ENCODE data around the gene SMARCC1.
"Not testable (repeated sequence)": the region's sequence is repeated elsewhere in the genome, so short reads cannot be mapped to it uniquely, and the experiment has no call there.

SMARCC1 gene

GRCh38 chr3:47766186-47766585 lies 15.5 kb downstream of the SMARCC1 start:
- DNase-seq (ENCODE audit: low read depth) = no peak

DNA sequence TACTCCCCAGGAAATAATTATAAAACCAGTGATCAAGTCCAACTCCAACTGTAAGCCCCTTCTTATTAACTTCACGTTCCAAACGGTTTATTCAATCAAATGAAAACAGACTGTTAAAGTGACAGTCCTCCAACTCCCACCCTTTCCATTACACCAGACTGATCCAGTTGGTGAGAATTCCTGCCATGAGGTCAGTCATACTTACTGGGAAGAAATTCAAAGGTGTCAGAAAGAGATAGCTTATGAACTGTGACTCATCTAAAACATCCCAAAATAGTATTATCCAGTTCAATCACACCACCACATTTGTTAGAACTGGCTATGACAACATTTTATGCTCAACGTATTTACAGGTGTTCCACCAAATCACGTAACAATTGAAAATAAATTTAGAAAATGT lies 19.5 kb downstream of the SMARCC1 start:
- no peak for DNase-seq (ENCODE audit: low read depth)

- DNase-seq (ENCODE audit: low read depth) = no peak
Measured at GRCh38 chr3:47761046-47761445, 20.6 kb downstream of the SMARCC1 start.

DNA sequence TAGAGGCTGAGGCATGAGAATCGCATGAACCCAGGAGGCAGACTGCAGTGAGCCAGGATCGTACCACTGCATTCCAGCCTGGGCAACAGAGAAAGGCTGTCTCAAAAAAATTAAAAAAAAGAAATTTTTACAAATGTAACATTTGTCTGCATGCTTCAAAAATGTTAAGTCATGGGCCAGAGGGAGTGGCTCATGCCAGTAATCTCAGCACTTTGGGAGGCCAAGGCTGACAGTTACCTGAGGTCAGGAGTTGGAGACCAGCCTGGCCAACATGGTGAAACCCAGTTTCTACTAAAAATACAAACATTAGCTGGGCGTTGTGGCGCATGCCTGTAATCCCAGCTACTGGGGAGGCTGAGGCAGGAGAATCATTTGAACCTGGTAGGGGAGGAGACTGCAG lies 21.5 kb downstream of the SMARCC1 start:
- not testable (repeated sequence) for DNase-seq (ENCODE audit: low read depth)

- no peak for DNase-seq (ENCODE audit: low read depth)
Measured at GRCh38 chr3:47758261-47759025, 23.2 kb downstream of the SMARCC1 start.

- no peak for DNase-seq (ENCODE audit: low read depth)
Measured at GRCh38 chr3:47752716-47753115, 29.0 kb downstream of the SMARCC1 start.

- DNase-seq (ENCODE audit: low read depth) = not testable (repeated sequence)
Measured at GRCh38 chr3:47750811-47751354, 30.8 kb downstream of the SMARCC1 start.

GRCh38 chr3:47747558-47747957 lies 34.1 kb downstream of the SMARCC1 start:
- DNase-seq (ENCODE audit: low read depth) = no peak

DNA sequence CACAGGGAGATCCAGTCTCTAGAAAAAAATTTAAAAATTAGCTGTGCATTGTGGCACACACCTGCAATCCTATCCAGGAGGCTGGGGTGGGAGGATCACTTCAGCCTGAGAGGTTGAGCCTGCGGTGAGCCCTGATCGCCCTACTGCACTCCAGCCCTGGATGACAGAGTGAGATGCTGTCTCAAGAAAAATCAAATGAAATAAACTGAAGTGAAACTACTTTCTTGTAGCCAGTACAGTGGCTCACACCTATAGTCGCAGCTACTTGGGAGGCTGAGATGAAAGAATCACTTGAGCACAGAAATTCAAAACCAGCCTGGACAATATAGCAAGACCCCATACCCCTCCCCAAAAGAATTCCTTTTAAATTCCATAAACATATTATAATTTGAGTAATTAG lies 35.4 kb downstream of the SMARCC1 start:
- no peak for DNase-seq (ENCODE audit: low read depth)

DNA sequence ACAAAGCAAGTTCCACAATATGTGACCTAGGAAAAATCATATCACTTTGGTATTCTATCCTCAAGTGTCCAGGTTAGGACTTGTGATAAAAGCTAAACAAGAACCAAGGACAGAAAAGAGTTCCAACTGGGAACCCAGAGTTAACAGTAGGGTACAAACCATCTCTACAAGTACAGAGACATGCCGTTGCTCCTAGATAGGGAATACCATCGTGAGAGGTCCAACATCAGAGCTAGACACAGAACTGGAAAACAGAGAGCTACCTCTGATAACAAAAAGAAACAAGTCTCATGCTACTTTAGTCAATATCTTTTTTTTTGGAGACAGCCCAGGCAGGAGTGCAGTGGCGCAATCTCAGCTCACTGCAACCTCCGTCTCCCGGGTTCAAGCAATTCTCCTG lies 37.8 kb downstream of the SMARCC1 start:
- DNase-seq (ENCODE audit: low read depth) = no peak

GRCh38 chr3:47743352-47743751 lies 38.3 kb downstream of the SMARCC1 start:
- not testable (repeated sequence) for DNase-seq (ENCODE audit: low read depth)

DNA sequence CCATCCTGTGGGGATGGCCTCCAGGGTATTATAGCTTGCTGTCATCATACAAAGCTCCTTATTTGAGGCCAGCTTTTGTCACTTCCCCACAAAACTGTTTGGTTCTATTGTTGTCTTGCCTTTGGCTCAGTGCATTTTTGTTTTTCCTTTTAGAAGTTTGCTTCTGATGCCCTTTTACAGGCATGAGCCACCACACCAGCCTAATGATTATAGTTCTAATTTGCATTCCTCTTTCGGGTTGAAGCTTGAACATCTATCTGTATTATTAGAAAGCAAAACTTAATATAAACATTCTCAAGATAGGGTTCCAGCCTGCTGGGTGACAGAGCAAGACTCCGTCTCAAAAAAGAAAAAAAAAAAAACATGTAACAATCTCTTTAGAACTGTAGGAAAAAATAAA lies 39.8 kb downstream of the SMARCC1 start:
- no peak for DNase-seq (ENCODE audit: low read depth)

GRCh38 chr3:47732143-47732542 lies 49.5 kb downstream of the SMARCC1 start:
- no peak for DNase-seq (ENCODE audit: low read depth)

DNA sequence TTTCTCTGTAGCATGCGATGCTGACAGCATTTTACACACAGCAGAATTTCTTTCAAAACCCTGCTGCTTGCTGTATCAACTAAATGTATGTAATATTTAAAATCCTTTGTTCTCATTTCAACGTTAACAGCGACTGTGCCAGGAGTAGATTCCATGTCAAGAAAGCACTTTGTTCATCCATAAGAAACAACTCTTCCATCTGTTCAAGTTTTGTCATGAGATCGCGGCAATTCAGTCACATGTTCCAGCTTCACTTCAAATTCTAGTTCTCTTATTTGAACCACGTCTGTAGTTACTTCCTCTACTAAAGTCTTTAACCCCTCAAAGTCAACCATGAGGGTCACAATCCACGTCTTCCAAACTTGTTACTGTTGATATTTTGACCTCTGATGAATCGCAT lies 50.6 kb downstream of the SMARCC1 start:
- DNase-seq (ENCODE audit: low read depth) = no peak

DNA sequence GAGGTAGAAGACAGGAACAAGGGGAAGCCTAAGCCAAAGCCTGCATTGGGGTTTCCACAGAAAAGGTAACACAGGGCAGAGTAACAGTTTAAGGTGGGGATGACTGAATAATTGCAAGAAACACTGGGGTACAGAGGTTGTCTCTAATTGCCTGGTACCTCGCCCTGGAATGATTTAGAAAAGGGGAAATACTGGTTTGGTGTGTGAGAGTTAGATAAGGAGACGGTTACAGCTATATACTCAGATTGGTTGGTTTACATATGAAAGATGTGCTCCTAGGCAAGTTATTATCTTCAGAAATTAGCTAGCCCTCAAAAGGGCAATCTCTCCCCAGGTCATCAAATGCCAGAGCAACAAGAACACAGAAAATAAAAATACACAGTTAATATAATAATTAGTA lies 58.8 kb downstream of the SMARCC1 start:
- DNase-seq (ENCODE audit: low read depth) = no peak

GRCh38 chr3:47717448-47717847 lies 64.2 kb downstream of the SMARCC1 start:
- not testable (repeated sequence) for DNase-seq (ENCODE audit: low read depth)

- no peak for DNase-seq (ENCODE audit: low read depth)
Measured at GRCh38 chr3:47716656-47717055, 65.0 kb downstream of the SMARCC1 start.

GRCh38 chr3:47715928-47716327 lies 65.8 kb downstream of the SMARCC1 start:
- no peak for DNase-seq (ENCODE audit: low read depth)

GRCh38 chr3:47714606-47715005 lies 67.1 kb downstream of the SMARCC1 start:
- no peak for DNase-seq (ENCODE audit: low read depth)

DNA sequence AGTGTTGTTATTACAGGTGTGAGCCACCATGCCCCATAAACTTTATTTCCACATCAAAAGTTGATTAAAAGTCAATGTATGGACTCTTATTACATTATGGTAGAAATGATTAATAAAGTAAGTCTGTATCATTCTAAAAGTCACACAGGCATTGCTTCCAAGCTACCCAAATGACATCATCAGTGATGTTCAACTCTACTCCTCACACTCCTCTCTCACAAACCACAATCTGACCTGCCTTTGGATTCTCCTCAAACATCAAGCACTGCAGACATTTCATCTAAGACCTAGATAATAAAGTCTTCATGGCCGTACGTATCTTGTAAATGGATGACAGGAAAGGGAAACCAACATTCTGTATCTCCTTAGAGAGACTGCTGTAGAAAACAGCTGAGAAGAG lies 68.0 kb downstream of the SMARCC1 start:
- DNase-seq (ENCODE audit: low read depth) = no peak

- DNase-seq (ENCODE audit: low read depth) = no peak
Measured at GRCh38 chr3:47712398-47712797, 69.3 kb downstream of the SMARCC1 start.

- DNase-seq (ENCODE audit: low read depth) = no peak
Measured at GRCh38 chr3:47711596-47711995, 70.1 kb downstream of the SMARCC1 start.

DNA sequence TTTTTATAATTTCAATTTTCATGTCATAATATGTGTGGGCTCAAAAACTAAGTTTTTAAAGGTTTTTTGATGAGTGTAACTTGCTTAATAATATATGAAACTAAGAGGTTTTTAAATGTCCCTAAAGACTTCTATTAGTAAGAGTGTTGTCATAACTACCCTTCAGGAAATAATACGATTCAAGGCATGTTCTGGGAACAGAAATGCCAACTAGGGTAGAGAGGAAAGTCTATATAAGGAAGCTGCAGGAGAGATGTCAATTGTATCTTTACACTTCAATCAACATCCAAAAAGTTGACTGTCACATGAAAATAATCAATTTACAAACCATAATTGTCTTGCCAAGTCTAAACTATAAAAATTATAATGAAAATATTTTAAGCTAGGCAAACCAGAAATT lies 76.3 kb downstream of the SMARCC1 start:
- peak; percentile 10 for DNase-seq (ENCODE audit: low read depth)

DNA sequence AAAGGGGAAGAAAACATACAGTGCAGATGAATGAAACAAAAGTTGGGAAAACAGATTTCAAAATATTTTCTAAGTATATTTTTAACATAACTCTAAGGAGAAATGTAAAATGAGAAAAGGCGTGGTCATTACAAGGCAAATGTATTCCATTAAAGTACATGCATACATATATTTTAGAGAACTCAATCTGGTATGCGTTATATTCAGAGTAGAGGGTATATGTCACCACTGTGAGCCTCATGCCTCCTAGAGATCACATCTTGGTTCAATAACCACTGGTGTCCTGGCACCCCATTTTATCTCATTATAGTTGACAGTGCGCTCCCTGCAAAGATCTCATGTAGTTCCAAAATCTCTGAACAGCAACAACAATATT lies 77.5 kb downstream of the SMARCC1 start:
- DNase-seq (ENCODE audit: low read depth) = no peak
